ENCODE measurements around the gene SEC61A1.
A peak's percentile ranks its signal among the peaks of the same experiment; 100 is the strongest.

SEC61A1 gene

DNA sequence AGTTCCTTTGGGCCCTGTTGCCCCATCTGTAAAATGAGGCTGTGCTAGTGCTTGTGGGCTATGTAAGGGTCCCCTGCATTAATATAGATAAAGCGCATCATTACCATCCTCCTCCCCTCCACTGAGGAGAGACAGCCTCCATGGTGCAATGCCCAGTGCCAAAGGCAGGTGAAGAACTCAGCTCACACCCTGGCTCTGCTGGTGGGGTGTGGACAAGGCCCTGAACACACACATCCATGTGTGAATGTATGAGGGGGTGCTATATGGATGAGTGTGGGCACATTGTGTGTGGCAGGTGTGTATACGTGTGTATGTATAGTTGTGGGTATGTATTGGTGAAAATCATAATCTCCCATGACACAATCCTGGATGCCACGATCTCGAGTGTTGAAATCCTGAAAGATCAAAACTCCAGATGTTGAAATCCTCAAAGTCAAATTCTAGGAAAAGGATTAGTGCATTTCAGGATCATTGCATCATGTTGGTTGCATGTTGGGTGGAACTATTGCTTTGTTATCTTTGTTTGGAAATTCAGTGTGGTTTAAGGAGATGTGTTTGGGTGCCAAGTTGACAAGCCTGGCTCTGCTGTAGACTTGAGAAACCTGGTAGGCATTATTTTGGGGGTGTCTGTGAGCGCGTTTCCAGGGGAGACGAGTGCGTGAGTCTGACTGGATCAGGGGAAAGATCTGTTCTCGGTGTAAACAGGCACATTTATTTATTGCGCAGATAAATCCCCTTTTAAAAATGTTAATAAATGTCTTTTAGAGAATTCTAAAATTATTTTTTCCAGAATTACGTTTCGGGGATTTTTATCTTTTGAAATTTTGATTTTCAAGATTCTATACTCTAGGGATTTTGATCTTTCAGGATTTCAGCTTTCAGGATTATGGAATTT lies 42.0 kb upstream of the SEC61A1 start (continued):
- TF ChIP-seq, protein P1, sequence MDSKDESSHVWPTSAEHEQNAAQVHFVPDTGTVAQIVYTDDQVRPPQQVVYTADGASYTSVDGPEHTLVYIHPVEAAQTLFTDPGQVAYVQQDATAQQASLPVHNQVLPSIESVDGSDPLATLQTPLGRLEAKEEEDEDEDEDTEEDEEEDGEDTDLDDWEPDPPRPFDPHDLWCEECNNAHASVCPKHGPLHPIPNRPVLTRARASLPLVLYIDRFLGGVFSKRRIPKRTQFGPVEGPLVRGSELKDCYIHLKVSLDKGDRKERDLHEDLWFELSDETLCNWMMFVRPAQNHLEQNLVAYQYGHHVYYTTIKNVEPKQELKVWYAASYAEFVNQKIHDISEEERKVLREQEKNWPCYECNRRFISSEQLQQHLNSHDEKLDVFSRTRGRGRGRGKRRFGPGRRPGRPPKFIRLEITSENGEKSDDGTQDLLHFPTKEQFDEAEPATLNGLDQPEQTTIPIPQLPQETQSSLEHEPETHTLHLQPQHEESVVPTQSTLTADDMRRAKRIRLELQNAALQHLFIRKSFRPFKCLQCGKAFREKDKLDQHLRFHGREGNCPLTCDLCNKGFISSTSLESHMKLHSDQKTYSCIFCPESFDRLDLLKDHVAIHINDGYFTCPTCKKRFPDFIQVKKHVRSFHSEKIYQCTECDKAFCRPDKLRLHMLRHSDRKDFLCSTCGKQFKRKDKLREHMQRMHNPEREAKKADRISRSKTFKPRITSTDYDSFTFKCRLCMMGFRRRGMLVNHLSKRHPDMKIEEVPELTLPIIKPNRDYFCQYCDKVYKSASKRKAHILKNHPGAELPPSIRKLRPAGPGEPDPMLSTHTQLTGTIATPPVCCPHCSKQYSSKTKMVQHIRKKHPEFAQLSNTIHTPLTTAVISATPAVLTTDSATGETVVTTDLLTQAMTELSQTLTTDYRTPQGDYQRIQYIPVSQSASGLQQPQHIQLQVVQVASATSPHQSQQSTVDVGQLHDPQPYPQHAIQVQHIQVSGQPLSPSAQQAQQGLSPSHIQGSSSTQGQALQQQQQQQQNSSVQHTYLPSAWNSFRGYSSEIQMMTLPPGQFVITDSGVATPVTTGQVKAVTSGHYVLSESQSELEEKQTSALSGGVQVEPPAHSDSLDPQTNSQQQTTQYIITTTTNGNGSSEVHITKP (tag by site-specific recombination; IDR thresholded peaks at IDR 0.05) = peak; percentile 75
- TF ChIP-seq, protein P2, sequence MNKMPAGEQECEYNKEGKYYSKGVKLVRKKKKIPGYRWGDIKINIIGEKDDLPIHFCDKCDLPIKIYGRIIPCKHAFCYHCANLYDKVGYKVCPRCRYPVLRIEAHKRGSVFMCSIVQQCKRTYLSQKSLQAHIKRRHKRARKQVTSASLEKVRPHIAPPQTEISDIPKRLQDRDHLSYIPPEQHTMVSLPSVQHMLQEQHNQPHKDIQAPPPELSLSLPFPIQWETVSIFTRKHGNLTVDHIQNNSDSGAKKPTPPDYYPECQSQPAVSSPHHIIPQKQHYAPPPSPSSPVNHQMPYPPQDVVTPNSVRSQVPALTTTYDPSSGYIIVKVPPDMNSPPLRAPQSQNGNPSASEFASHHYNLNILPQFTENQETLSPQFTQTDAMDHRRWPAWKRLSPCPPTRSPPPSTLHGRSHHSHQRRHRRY (tag by site-specific recombination; IDR thresholded peaks at IDR 0.05) = no peak
- TF ChIP-seq ZFP69B (tag by site-specific recombination; IDR thresholded peaks at IDR 0.05) (peak; percentile 19; the same call in 1 of the 2 replicates), ZEB2 (tag by site-specific recombination; IDR thresholded peaks at IDR 0.05) (peak; percentile 52; the same call in 1 of the 2 replicates), ZNF600 (tag by site-specific recombination; IDR thresholded peaks at IDR 0.05) (no peak), ZNF24 (tag by site-specific recombination; IDR thresholded peaks at IDR 0.05) (no peak)
- TF ChIP-seq, protein P3, sequence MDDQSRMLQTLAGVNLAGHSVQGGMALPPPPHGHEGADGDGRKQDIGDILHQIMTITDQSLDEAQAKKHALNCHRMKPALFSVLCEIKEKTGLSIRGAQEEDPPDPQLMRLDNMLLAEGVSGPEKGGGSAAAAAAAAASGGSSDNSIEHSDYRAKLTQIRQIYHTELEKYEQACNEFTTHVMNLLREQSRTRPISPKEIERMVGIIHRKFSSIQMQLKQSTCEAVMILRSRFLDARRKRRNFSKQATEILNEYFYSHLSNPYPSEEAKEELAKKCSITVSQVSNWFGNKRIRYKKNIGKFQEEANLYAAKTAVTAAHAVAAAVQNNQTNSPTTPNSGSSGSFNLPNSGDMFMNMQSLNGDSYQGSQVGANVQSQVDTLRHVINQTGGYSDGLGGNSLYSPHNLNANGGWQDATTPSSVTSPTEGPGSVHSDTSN (CRISPR knock-in tag; IDR thresholded peaks at IDR 0.05) = no peak

DNA sequence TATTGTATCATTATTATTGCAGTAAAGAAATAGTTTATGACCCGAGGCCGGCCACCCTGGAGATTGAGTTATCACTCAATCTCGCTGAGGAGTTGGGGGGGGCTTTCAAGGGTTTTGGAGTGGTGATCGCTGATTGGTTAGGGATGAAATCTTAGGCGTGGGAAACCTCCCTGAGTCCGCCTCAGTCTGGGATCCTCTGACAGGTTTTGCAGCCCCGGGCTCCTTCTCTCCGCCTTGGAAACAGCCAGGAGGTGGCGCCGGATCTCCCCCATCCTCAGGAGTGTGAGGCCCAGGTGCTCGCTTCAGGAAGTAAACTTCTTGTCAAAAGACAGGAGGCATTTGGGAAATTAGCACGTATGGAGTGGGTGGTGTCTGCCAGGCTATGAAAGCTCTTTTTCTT lies 41.1 kb upstream of the SEC61A1 start:
- ChIA-PET POLR2A (no interaction called here), CTCF (interaction anchor here (0.6 to 1.8 kb wide), 12 partner anchors 8 to 562 kb away, joined by 3 to 10 read pairs (median 4); no protein-coding TSS in a partner anchor)
- Histone ChIP-seq H3K9me3 (ENCODE audit: control insufficient read depth, insufficient read depth, low read depth, low read length) (no peaks in the 10 kb centered on the region), H3K4me3 (ENCODE audit: low read depth, low read length) (no peak overlapping the region), H3K27ac (ENCODE audit: extremely low read depth, low read depth, low read length) (no peak overlapping the region), H3K4me1 (ENCODE audit: control insufficient read depth, insufficient read depth, low read length) (no peaks in the 10 kb centered on the region), H3K36me3 (ENCODE audit: control insufficient read depth in 2 of 2, insufficient read depth in 1 of 2, low read length in 2 of 2) (no peaks in the 10 kb centered on the region)
- TF ChIP-seq, protein P4, sequence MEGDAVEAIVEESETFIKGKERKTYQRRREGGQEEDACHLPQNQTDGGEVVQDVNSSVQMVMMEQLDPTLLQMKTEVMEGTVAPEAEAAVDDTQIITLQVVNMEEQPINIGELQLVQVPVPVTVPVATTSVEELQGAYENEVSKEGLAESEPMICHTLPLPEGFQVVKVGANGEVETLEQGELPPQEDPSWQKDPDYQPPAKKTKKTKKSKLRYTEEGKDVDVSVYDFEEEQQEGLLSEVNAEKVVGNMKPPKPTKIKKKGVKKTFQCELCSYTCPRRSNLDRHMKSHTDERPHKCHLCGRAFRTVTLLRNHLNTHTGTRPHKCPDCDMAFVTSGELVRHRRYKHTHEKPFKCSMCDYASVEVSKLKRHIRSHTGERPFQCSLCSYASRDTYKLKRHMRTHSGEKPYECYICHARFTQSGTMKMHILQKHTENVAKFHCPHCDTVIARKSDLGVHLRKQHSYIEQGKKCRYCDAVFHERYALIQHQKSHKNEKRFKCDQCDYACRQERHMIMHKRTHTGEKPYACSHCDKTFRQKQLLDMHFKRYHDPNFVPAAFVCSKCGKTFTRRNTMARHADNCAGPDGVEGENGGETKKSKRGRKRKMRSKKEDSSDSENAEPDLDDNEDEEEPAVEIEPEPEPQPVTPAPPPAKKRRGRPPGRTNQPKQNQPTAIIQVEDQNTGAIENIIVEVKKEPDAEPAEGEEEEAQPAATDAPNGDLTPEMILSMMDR (tag by site-specific recombination; IDR thresholded peaks at IDR 0.05) = 0 out of 2 replicates have a peak, but pooled peaks have one; percentile 31
- TF ChIP-seq ZNF548 (tag by site-specific recombination; IDR thresholded peaks at IDR 0.05) (no peak), GLIS1 (tag by site-specific recombination; IDR thresholded peaks at IDR 0.05) (peak; percentile 47), ZNF112 (tag by site-specific recombination; IDR thresholded peaks at IDR 0.05) (no peak), ZFP41 (tag by site-specific recombination; IDR thresholded peaks at IDR 0.05; ENCODE audit: borderline replicate concordance) (no peak), SP2 (tag by site-specific recombination; IDR thresholded peaks at IDR 0.05) (peak; percentile 32; the same call in 1 of the 2 replicates), ZNF830 (tag by site-specific recombination; IDR thresholded peaks at IDR 0.05; ENCODE audit: low read depth) (no peak), HOXC10 (CRISPR knock-in tag; IDR thresholded peaks at IDR 0.05) (no peak), ZNF366 (tag by site-specific recombination; conservative IDR thresholded peaks at IDR 0.05) (0 out of 2 replicates have a peak, but pooled peaks have one; percentile 50), YY2 (tag by site-specific recombination; IDR thresholded peaks at IDR 0.05) (no peak), ZBTB17 (tag by site-specific recombination; IDR thresholded peaks at IDR 0.05) (peak; percentile 60; the same call in 1 of the 2 replicates)
- TF ChIP-seq, protein P5, sequence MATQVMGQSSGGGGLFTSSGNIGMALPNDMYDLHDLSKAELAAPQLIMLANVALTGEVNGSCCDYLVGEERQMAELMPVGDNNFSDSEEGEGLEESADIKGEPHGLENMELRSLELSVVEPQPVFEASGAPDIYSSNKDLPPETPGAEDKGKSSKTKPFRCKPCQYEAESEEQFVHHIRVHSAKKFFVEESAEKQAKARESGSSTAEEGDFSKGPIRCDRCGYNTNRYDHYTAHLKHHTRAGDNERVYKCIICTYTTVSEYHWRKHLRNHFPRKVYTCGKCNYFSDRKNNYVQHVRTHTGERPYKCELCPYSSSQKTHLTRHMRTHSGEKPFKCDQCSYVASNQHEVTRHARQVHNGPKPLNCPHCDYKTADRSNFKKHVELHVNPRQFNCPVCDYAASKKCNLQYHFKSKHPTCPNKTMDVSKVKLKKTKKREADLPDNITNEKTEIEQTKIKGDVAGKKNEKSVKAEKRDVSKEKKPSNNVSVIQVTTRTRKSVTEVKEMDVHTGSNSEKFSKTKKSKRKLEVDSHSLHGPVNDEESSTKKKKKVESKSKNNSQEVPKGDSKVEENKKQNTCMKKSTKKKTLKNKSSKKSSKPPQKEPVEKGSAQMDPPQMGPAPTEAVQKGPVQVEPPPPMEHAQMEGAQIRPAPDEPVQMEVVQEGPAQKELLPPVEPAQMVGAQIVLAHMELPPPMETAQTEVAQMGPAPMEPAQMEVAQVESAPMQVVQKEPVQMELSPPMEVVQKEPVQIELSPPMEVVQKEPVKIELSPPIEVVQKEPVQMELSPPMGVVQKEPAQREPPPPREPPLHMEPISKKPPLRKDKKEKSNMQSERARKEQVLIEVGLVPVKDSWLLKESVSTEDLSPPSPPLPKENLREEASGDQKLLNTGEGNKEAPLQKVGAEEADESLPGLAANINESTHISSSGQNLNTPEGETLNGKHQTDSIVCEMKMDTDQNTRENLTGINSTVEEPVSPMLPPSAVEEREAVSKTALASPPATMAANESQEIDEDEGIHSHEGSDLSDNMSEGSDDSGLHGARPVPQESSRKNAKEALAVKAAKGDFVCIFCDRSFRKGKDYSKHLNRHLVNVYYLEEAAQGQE (tag by site-specific recombination; IDR thresholded peaks at IDR 0.05) = no peak
- TF ChIP-seq, protein P6, sequence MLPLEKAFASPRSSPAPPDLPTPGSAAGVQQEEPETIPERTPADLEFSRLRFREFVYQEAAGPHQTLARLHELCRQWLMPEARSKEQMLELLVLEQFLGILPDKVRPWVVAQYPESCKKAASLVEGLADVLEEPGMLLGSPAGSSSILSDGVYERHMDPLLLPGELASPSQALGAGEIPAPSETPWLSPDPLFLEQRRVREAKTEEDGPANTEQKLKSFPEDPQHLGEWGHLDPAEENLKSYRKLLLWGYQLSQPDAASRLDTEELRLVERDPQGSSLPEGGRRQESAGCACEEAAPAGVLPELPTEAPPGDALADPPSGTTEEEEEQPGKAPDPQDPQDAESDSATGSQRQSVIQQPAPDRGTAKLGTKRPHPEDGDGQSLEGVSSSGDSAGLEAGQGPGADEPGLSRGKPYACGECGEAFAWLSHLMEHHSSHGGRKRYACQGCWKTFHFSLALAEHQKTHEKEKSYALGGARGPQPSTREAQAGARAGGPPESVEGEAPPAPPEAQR (tag by site-specific recombination; IDR thresholded peaks at IDR 0.05) = no peak
- TF ChIP-seq, protein P7, sequence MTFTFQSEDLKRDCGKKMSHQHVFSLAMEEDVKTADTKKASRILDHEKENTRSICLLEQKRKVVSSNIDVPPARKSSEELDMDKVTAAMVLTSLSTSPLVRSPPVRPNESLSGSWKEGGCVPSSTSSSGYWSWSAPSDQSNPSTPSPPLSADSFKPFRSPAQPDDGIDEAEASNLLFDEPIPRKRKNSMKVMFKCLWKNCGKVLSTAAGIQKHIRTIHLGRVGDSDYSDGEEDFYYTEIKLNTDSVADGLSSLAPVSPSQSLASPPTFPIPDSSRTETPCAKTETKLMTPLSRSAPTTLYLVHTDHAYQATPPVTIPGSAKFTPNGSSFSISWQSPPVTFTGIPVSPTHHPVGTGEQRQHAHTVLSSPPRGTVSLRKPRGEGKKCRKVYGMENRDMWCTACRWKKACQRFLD (tag by site-specific recombination; IDR thresholded peaks at IDR 0.05) = no peak
